Fibroblast of villous mesenchyme (primary cell): ENCODE data around the gene MTMR3. TPM values are rescaled to one million over a fixed set of nuclear protein-coding genes. Genes with fewer than 3 reads are reported as not detected.

Experiments
- DNase-seq: peaks from one replicate; pipeline ENCODE4 v3.0.0-alpha.2; 2010; ENCODE audit warnings: low read depth
- H3K4me3 ChIP-seq: 2 replicates; pipeline ENCODE4 v1.5.1; 2011; ENCODE audit warnings: low read depth, mild to moderate bottlenecking, low read length
- CTCF ChIP-seq: IDR thresholded peaks from 2 replicates; pipeline ENCODE4 v1.5.1; 2012; ENCODE audit warnings: low read depth, mild to moderate bottlenecking, low read length; ENCODE audit not compliant: insufficient read depth
- total RNA-seq: library from RNA; depleted of rRNA; stranded (reverse); fragments of >200 nt; gene quantifications from 2 replicates; pipeline ENCODE4 v1.2.3, GENCODE V29; 2012

Gene MTMR3
- total RNA-seq, 1 donor = 51.4 TPM

- no peak overlapping the region for H3K4me3 ChIP-seq
- TF ChIP-seq CTCF = no peak
- no peak for DNase-seq
Observed at GRCh38 chr22:30030329-30030728, 147.4 kb downstream of the MTMR3 start.

- peak; percentile 71 for DNase-seq
- TF ChIP-seq CTCF = no peak
- H3K4me3 ChIP-seq = no peak overlapping the region
Observed at GRCh38 chr22:30031328-30031727, 148.4 kb downstream of the MTMR3 start.

GRCh38 chr22:30031764-30032455, 148.9 kb downstream of the MTMR3 start:
- no peak for TF ChIP-seq CTCF
- DNase-seq = peak; percentile 7
- no peak overlapping the region for H3K4me3 ChIP-seq

GRCh38 chr22:30033137-30033536, 150.2 kb downstream of the MTMR3 start:
- no peak for DNase-seq
- no peak for TF ChIP-seq CTCF

GRCh38 chr22:30033901-30034300, 150.9 kb downstream of the MTMR3 start:
- no peak for DNase-seq
- TF ChIP-seq CTCF = no peak
- no peak overlapping the region for H3K4me3 ChIP-seq

More at GRCh38 chr22:30033137-30033536, 150.2 kb downstream of the MTMR3 start:
- no peak overlapping the region for H3K4me3 ChIP-seq

GRCh38 chr22:30036656-30037055, 153.7 kb downstream of the MTMR3 start:
- no peak overlapping the region for H3K4me3 ChIP-seq
- no peak for TF ChIP-seq CTCF
- DNase-seq = peak; percentile 14

- H3K4me3 ChIP-seq = no peak overlapping the region
- DNase-seq = peak; percentile 47
- no peak for TF ChIP-seq CTCF
Observed at GRCh38 chr22:30038219-30038618, 155.2 kb downstream of the MTMR3 start.
